Endothelial cell of umbilical vein (primary cell): Measurements from ENCODE around the gene TNFSF12. TPM values are rescaled to one million over a fixed set of nuclear protein-coding genes. Genes with fewer than 3 reads are reported as not detected.
A peak's percentile ranks its signal among the peaks of the same experiment; 100 is the strongest.

Experiments
- BruUV-seq: library from RNA; stranded (reverse); fragments of 400-500 nt; replicated peaks from 2 replicates; lab custom pipeline; 2021; lab: Mats Ljungman, UMichigan
- CTCF ChIA-PET: fragments of 300-600, 350-600 bp; sonication (Branson Sonifier 250); formaldehyde crosslinking; loops from one replicate; lab custom pipeline; 2021; ENCODE audit warnings: antibody characterized with exemption, inconsistent platforms; lab: Charles Lee
- POLR2A ChIA-PET: fragments of 300-600, 350-600 bp; sonication (Branson Sonifier 250); formaldehyde crosslinking; loops from one replicate; lab custom pipeline; 2021; ENCODE audit warnings: antibody characterized with exemption, inconsistent platforms; lab: Charles Lee
- DNase-seq: peaks from one replicate; pipeline ENCODE4 v3.0.0-alpha.2; 2011; ENCODE audit warnings: low read depth, low spot score
- FAIRE-seq: peaks from 2 replicates; lab custom pipeline; 2011; peaks lifted over from hg19 to GRCh38; lab: Jason Lieb, UNC
- H2AFZ ChIP-seq: 2 replicates; pipeline ENCODE4 v1.6.0; 2012; ENCODE audit warnings: low read depth, low read length, control low read depth, inconsistent platforms
- H3K27ac ChIP-seq: 2 replicates; pipeline ENCODE4 v1.5.1; 2011; ENCODE audit warnings: low read depth, mild to moderate bottlenecking, control low read depth, low read length, moderate library complexity; ENCODE audit not compliant: insufficient read depth
- H3K27me3 ChIP-seq, 2 experiments: 2 replicates each; pipeline versions ENCODE4 v1.6.0 to v1.6.1; 2011; ENCODE audit warnings: low read length in 2 of 2, mixed read lengths in 1 of 2; ENCODE audit not compliant: control insufficient read depth in 2 of 2, insufficient read depth in 2 of 2
- H3K36me3 ChIP-seq, 2 experiments: 2 replicates in 1 of 2; 3 replicates in 1 of 2; pipeline ENCODE4 v1.5.1; 2011; ENCODE audit warnings: low read length in 2 of 2, mild to moderate bottlenecking in 1 of 2, moderate library complexity in 1 of 2; ENCODE audit not compliant: control insufficient read depth in 2 of 2, insufficient read depth in 2 of 2; ENCODE audit errors: extremely low read depth in 1 of 2
- H3K4me1 ChIP-seq: 3 replicates; pipeline ENCODE4 v1.5.1; 2011; ENCODE audit warnings: mild to moderate bottlenecking, low read length; ENCODE audit not compliant: control insufficient read depth, insufficient read depth; ENCODE audit errors: extremely low read depth
- H3K4me2 ChIP-seq: 2 replicates; pipeline ENCODE4 v1.6.1; 2011; ENCODE audit warnings: low read length, control low read depth, mixed read lengths; ENCODE audit not compliant: insufficient read depth
- H3K4me3 ChIP-seq, 3 experiments: fragments of 200-600 bp in 1 of 3; sonication (generic), shearing (Covaris generic) in 1 of 3; replicated peaks in 1 of 3; 2 replicates each; pipeline ENCODE4 v1.5.1; 2011 to 2016; ENCODE audit warnings: control low read depth in 3 of 3, low read length in 3 of 3, mild to moderate bottlenecking in 2 of 3, inconsistent platforms in 1 of 3, low read depth in 1 of 3, moderate library complexity in 1 of 3; ENCODE audit not compliant: insufficient read depth in 1 of 3
- H3K79me2 ChIP-seq: 2 replicates; pipeline ENCODE4 v1.6.0; 2012; ENCODE audit warnings: low read length, inconsistent platforms; ENCODE audit not compliant: control insufficient read depth, insufficient read depth
- H3K9ac ChIP-seq: replicated peaks from 2 replicates; pipeline ENCODE3; 2011; ENCODE audit warnings: low read length, control low read depth; ENCODE audit not compliant: insufficient read depth; ENCODE audit errors: extremely low read depth
- H3K9me1 ChIP-seq: replicated peaks from 3 replicates; pipeline ENCODE4 v1.6.0; 2011; ENCODE audit warnings: mild to moderate bottlenecking, low read length; ENCODE audit not compliant: control insufficient read depth, insufficient read depth; ENCODE audit errors: extremely low read depth
- H3K9me3 ChIP-seq: replicated peaks from 2 replicates; pipeline ENCODE4 v1.5.1; 2012; ENCODE audit warnings: low read length, inconsistent platforms; ENCODE audit not compliant: control insufficient read depth, insufficient read depth
- H4K20me1 ChIP-seq: replicated peaks from 2 replicates; pipeline ENCODE3; 2011; ENCODE audit warnings: mild to moderate bottlenecking, low read length; ENCODE audit not compliant: control insufficient read depth, insufficient read depth; ENCODE audit errors: extremely low read depth
- JUN ChIP-seq: IDR thresholded peaks from 2 replicates; pipeline ENCODE4 v1.6.1; 2011; ENCODE audit warnings: borderline replicate concordance, low read depth; ENCODE audit not compliant: insufficient read length, insufficient read depth
- MYC ChIP-seq: IDR thresholded peaks from one replicate; pipeline ENCODE4 v1.6.1; 2011; ENCODE audit warnings: mild to moderate bottlenecking, low read depth, low read length
- POLR2AphosphoS5 ChIP-seq: IDR thresholded peaks from 2 replicates; pipeline ENCODE4 v1.6.1; 2012; ENCODE audit warnings: low read depth, mild to moderate bottlenecking, control low read depth, low read length, moderate library complexity; ENCODE audit not compliant: insufficient read depth
- dilution Hi-C: fragments of 300-500 bp; cut with MboI; formaldehyde crosslinking; loops from one replicate; pipeline ENCODE4 v1.15.0; 2019; ENCODE audit warnings: low sequenced_read_pairs; ENCODE audit not compliant: extremely low pct_ligation_motif_present
- intact Hi-C: fragments of 100-400 bp; cut with micrococcal nuclease; formaldehyde crosslinking; loops from one replicate; pipeline ENCODE4 v1.10.0; 2022
- polyA plus RNA-seq, 4 experiments: library from polyadenylated mRNA; depleted of rRNA in 3 of 4; stranded (reverse) in 3 of 4; unstranded in 1 of 4; fragments of >200 nt; gene quantifications; 2 replicates each; pipeline versions ENCODE4 v1.2.1 to v1.2.3, GENCODE V29; 2011 to 2012; ENCODE audit warnings: missing spikeins in 1 of 4
- total RNA-seq: library from RNA; stranded (reverse); gene quantifications from 2 replicates; pipeline ENCODE4 v1.2.3, GENCODE V29; 2021

Gene TNFSF12
- total and polyA plus RNA-seq, 2 donors (not counting 3 experiments of a cell fraction or from before 2014, with no cell fraction given), result 28.4 to 39.4 TPM

DNA sequence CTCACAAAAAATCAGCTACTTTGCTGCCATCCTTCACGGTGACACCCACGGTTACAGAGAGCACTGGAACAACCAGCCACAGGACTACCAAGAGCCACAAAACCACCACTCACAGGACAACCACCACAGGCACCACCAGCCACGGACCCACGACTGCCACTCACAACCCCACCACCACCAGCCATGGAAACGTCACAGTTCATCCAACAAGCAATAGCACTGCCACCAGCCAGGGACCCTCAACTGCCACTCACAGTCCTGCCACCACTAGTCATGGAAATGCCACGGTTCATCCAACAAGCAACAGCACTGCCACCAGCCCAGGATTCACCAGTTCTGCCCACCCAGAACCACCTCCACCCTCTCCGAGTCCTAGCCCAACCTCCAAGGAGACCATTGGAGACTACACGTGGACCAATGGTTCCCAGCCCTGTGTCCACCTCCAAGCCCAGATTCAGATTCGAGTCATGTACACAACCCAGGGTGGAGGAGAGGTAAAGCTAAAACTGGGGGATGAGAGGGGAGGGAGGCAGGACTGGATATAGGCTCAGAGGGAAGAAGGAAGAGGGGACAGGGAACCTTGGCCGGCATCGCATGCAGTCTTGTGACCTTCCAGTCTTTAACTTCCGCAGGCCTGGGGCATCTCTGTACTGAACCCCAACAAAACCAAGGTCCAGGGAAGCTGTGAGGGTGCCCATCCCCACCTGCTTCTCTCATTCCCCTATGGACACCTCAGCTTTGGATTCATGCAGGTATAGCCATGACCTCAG lies 31.2 kb downstream of the TNFSF12 start:
- H3K27ac ChIP-seq, result peak overlapping the region; percentile 42
- peaks cover 5% of the 10 kb centered on the region for H4K20me1 ChIP-seq
- H3K79me2 ChIP-seq, result peaks cover 43% of the 10 kb centered on the region
- H3K9ac ChIP-seq, result no peak overlapping the region
- FAIRE-seq (no peak), DNase-seq (no peak)
- intact Hi-C loops (no loop called here), dilution Hi-C loops (no loop called here)
- H2AFZ ChIP-seq, result no peak overlapping the region
- H3K4me2 ChIP-seq, result no peak overlapping the region
- no TSS peak for BruUV-seq
- peaks cover 24 to 37% of the 10 kb centered on the region in 2 experiments for H3K36me3 ChIP-seq
- no peaks in the 10 kb centered on the region for H3K27me3 ChIP-seq
- TF ChIP-seq JUN, result no peak
- TF ChIP-seq POLR2AphosphoS5, result peak; percentile 14
- TF ChIP-seq MYC, result no peak
- POLR2A ChIA-PET, result interaction anchor here (0.6 to 1.6 kb wide), 4 partner anchors 10 to 107 kb away, joined by 3 to 6 read pairs (median 4); partner anchors contain the start of genes SOX15 and TP53
- peaks cover 60% of the 10 kb centered on the region for H3K4me1 ChIP-seq
- no peaks in the 10 kb centered on the region for H3K9me3 ChIP-seq
- CTCF ChIA-PET, result interaction anchor here (0.6 to 4.8 kb wide), 6 partner anchors 10 to 564 kb away, joined by 3 to 48 read pairs (median 4); partner anchors contain the start of genes SOX15 and TP53
- H3K9me1 ChIP-seq, result no peaks in the 10 kb centered on the region
- H3K4me3 ChIP-seq, result no peak overlapping the region

GRCh38 chr17:7580604-7581575 lies 32.0 kb downstream of the TNFSF12 start:
- H3K79me2 ChIP-seq, result peaks cover 42% of the 10 kb centered on the region
- H2AFZ ChIP-seq, result no peak overlapping the region
- H3K9me3 ChIP-seq, result no peaks in the 10 kb centered on the region
- intact Hi-C loops, result no loop called here
- H3K4me2 ChIP-seq, result no peak overlapping the region
- CTCF ChIA-PET, result interaction anchor here (4.8 kb wide), 1 partner anchor 9 kb away, joined by 48 read pairs; the partner anchor contains the start of gene SOX15
- peaks cover 16 to 29% of the 10 kb centered on the region in 2 experiments for H3K36me3 ChIP-seq
- no peak overlapping the region for H3K27ac ChIP-seq
- no peak overlapping the region for H3K4me3 ChIP-seq
- dilution Hi-C loops, result no loop called here
- no peaks in the 10 kb centered on the region for H4K20me1 ChIP-seq
- peaks cover 51% of the 10 kb centered on the region for H3K4me1 ChIP-seq
- no peak for FAIRE-seq
- DNase-seq, result no peak
- no TSS peak for BruUV-seq
- TF ChIP-seq MYC (no peak), POLR2AphosphoS5 (no peak)
- H3K9ac ChIP-seq, result no peak overlapping the region
- H3K9me1 ChIP-seq, result no peaks in the 10 kb centered on the region
- H3K27me3 ChIP-seq, result no peaks in the 10 kb centered on the region
- POLR2A ChIA-PET, result no interaction called here
